Fibroblast of pulmonary artery (primary cell): ENCODE data around the gene DOHH.
"Not testable (repeated sequence)": the region's sequence is repeated elsewhere in the genome, so short reads cannot be mapped to it uniquely, and the experiment has no call there.

ENCODE experiments used
- DNase-seq: peaks from one replicate; pipeline ENCODE4 v3.0.0-alpha.2; 2010; ENCODE audit warnings: low read depth
- H3K4me3 ChIP-seq: replicated peaks from 2 replicates; pipeline ENCODE4 v1.5.1; 2011; ENCODE audit warnings: low read depth, mild to moderate bottlenecking, control low read depth, low read length, moderate library complexity
- CTCF ChIP-seq: IDR thresholded peaks from 2 replicates; pipeline ENCODE4 v1.5.1; 2011; ENCODE audit warnings: mild to moderate bottlenecking, control low read depth, low read length, inconsistent platforms; ENCODE audit errors: missing control alignments

Gene DOHH

GRCh38 chr19:3512562-3513228, 12.2 kb upstream of the DOHH start:
- no peak for DNase-seq
- TF ChIP-seq CTCF, result no peak
- H3K4me3 ChIP-seq, result no peak overlapping the region

GRCh38 chr19:3511506-3512251, 11.2 kb upstream of the DOHH start:
- no peak for DNase-seq
- TF ChIP-seq CTCF, result no peak
- H3K4me3 ChIP-seq, result no peak overlapping the region

GRCh38 chr19:3510727-3511126, 10.3 kb upstream of the DOHH start:
- no peak for DNase-seq
- TF ChIP-seq CTCF, result no peak
- no peak overlapping the region for H3K4me3 ChIP-seq

GRCh38 chr19:3509566-3509989, 9.1 kb upstream of the DOHH start:
- no peak for TF ChIP-seq CTCF
- peak; percentile 45 for DNase-seq
- no peak overlapping the region for H3K4me3 ChIP-seq

- TF ChIP-seq CTCF, result no peak
- H3K4me3 ChIP-seq, result no peak overlapping the region
- no peak for DNase-seq
Measured at GRCh38 chr19:3508771-3509535, 8.5 kb upstream of the DOHH start.

GRCh38 chr19:3508121-3508661, 7.7 kb upstream of the DOHH start:
- DNase-seq, H3K4me3 ChIP-seq: not testable (repeated sequence)
